HG02973 (cell line): ENCODE data around the gene VPS13D.
"Not testable (repeated sequence)": the region's sequence is repeated elsewhere in the genome, so short reads cannot be mapped to it uniquely, and the experiment has no call there.

Source experiments
- ATAC-seq: cut with Tn5 transposase; IDR thresholded peaks from one replicate; pipeline ENCODE4 v1.9.1; 2021; ENCODE audit warnings: moderate library complexity; ENCODE audit not compliant: unreplicated experiment

VPS13D gene

GRCh38 chr1:12359359-12360133 is 129.7 kb downstream of the VPS13D start:
- ATAC-seq, result no peak

- no peak for ATAC-seq
Observed at GRCh38 chr1:12368646-12369045, 138.8 kb downstream of the VPS13D start.

- ATAC-seq, result no peak
Observed at GRCh38 chr1:12369258-12369657, 139.4 kb downstream of the VPS13D start.

GRCh38 chr1:12370333-12370975 is 140.6 kb downstream of the VPS13D start:
- no peak for ATAC-seq

- ATAC-seq, result no peak
Observed at GRCh38 chr1:12371053-12371452, 141.2 kb downstream of the VPS13D start.

- ATAC-seq, result no peak
Observed at GRCh38 chr1:12372180-12372579, 142.3 kb downstream of the VPS13D start.

- ATAC-seq, result no peak
Observed at GRCh38 chr1:12372761-12373160, 142.9 kb downstream of the VPS13D start.

GRCh38 chr1:12375133-12375829 is 145.5 kb downstream of the VPS13D start:
- no peak for ATAC-seq

- no peak for ATAC-seq
Observed at GRCh38 chr1:12376236-12377045, 146.6 kb downstream of the VPS13D start.

GRCh38 chr1:12380326-12381249 is 150.8 kb downstream of the VPS13D start:
- no peak for ATAC-seq

- ATAC-seq, result no peak
Observed at GRCh38 chr1:12383001-12383400, 153.2 kb downstream of the VPS13D start.

- ATAC-seq, result no peak
Observed at GRCh38 chr1:12383786-12384185, 154.0 kb downstream of the VPS13D start.

- ATAC-seq, result no peak
Observed at GRCh38 chr1:12384836-12385456, 155.1 kb downstream of the VPS13D start.

GRCh38 chr1:12386130-12386529 is 156.3 kb downstream of the VPS13D start:
- no peak for ATAC-seq

GRCh38 chr1:12387641-12388040 is 157.8 kb downstream of the VPS13D start:
- ATAC-seq, result no peak

- ATAC-seq, result not testable (repeated sequence)
Observed at GRCh38 chr1:12390296-12390695, 160.5 kb downstream of the VPS13D start.

- ATAC-seq, result no peak
Observed at GRCh38 chr1:12397462-12398450, 167.9 kb downstream of the VPS13D start.

GRCh38 chr1:12398479-12398878 is 168.6 kb downstream of the VPS13D start:
- no peak for ATAC-seq
